BLaER1 treated with 17β-estradiol and CSF1 and Interleukin-3, amounts not matched to agents 10 nM and 100 nM (cell line): ENCODE measurements around the gene OGN.

ENCODE experiments used
- H3K27ac ChIP-seq, 11 experiments: shearing (Covaris generic); formaldehyde crosslinking; 2 replicates each; pipeline ENCODE4 v1.8.1; 2022
- H3K27me3 ChIP-seq, 11 experiments: shearing (Covaris generic); formaldehyde crosslinking; 2 replicates each; pipeline ENCODE4 v1.8.1; 2022
- H3K36me3 ChIP-seq, 11 experiments: shearing (Covaris generic); formaldehyde crosslinking; 2 replicates each; pipeline ENCODE4 v1.8.1; 2022
- H3K4me1 ChIP-seq, 10 experiments: shearing (Covaris generic); formaldehyde crosslinking; 2 replicates each; pipeline ENCODE4 v1.8.1; 2022
- H3K4me2 ChIP-seq, 11 experiments: shearing (Covaris generic); formaldehyde crosslinking; 2 replicates each; pipeline ENCODE4 v1.8.1; 2022
- H3K4me3 ChIP-seq, 10 experiments: shearing (Covaris generic); formaldehyde crosslinking; 2 replicates each; pipeline ENCODE4 v1.8.1; 2022
- H3K9ac ChIP-seq, 11 experiments: shearing (Covaris generic); formaldehyde crosslinking; 2 replicates each; pipeline ENCODE4 v1.8.1; 2022
- H3K9me3 ChIP-seq, 11 experiments: shearing (Covaris generic); formaldehyde crosslinking; replicated peaks in 1 of 11; 2 replicates each; pipeline ENCODE4 v1.8.1; 2022
- H4K20me1 ChIP-seq, 11 experiments: shearing (Covaris generic); formaldehyde crosslinking; 2 replicates each; pipeline ENCODE4 v1.8.1; 2022
- Cebpa-rat ChIP-seq, 11 experiments: shearing (Covaris generic); IDR thresholded peaks; 2 replicates each; pipeline ENCODE4 v1.8.1; 2022

The OGN gene

DNA sequence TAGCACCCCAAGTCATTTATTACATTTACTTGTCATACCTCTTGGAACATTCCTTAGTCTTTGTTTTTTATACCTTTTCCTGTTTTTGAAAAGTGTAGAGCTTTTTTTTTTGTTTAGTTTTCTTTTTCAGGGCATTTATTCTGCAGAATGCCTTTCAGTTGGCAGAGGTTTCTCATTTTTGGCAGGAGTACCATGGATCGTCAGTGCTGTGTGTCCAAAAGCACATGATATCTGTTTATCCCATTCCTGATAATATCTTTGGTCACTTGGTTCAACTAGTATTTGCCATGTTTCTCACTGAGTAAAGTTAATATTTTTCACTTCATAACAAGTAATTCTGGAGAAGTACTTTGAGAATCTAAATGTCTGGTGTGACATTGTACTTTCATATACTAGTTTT, 10.7 kb downstream of the OGN start:
- Histone ChIP-seq H3K4me2 (no peak overlapping the region), H4K20me1 (no peaks in the 10 kb centered on the region), H3K4me1 (no peaks in the 10 kb centered on the region), H3K9me3 (peaks cover 0 to 13% (median 7%) of the 10 kb centered on the region in 11 experiments; a peak in 5 of 22 replicates), H3K4me3 (no peak overlapping the region), H3K9ac (no peak overlapping the region), H3K36me3 (peaks cover 0 to 12% (median 7%) of the 10 kb centered on the region in 11 experiments; a peak in 10 of 22 replicates), H3K27ac (no peak overlapping the region), H3K27me3 (no peaks in the 10 kb centered on the region)
- TF ChIP-seq Cebpa-rat (IDR thresholded peaks at IDR 0.05), result no peak

DNA sequence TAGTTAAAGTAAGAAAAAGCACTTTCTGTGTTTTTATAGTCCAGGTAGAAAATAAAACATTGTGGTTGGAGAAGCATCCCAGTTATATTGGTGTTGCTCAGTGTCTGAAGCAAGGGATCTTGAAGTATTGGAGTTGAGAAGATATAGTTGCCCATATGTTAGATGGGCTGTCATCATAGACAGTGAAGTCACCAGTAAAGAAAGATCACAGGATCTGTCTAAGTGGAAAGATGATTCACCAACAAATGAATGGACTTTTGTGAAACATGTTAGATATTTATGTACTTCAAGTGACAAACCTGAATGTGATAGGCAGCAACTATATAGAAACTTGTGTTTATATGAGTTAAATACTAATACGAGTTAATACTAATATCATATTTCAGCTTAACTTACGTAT, 11.7 kb downstream of the OGN start:
- H3K27me3 ChIP-seq, result no peaks in the 10 kb centered on the region
- peaks cover 0 to 12% (median 7%) of the 10 kb centered on the region in 11 experiments; a peak in 5 of 22 replicates for H3K9me3 ChIP-seq
- no peak overlapping the region for H3K9ac ChIP-seq
- H4K20me1 ChIP-seq, result no peaks in the 10 kb centered on the region
- no peaks in the 10 kb centered on the region for H3K4me1 ChIP-seq
- TF ChIP-seq Cebpa-rat (IDR thresholded peaks at IDR 0.05), result no peak
- no peak overlapping the region for H3K27ac ChIP-seq
- H3K4me3 ChIP-seq, result no peak overlapping the region
- peaks cover 0 to 12% (median 7%) of the 10 kb centered on the region in 11 experiments; a peak in 10 of 22 replicates for H3K36me3 ChIP-seq
- no peak overlapping the region for H3K4me2 ChIP-seq

DNA sequence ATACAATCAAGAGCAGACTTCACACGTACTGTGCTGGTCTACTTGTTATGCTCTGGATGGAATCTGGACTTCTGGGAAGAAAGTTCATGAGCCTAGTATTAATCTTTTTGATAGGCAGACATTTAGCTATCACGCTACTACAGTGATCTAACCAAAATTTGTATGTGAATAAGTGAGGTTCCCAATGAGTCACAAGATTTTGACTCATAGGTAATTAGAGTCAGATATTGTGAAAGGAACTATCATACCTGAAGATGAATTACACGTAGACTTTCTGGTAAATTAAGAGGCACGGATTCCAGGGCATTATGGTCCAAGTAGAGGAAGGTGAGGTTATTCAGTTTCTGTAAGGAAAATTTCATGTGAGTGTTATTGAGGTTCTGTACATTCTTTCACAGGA, 18.4 kb downstream of the OGN start:
- no peaks in the 10 kb centered on the region; a peak in 1 of 22 replicates for H3K9me3 ChIP-seq
- H4K20me1 ChIP-seq, result no peaks in the 10 kb centered on the region
- H3K4me2 ChIP-seq, result no peak overlapping the region
- no peak for TF ChIP-seq Cebpa-rat (IDR thresholded peaks at IDR 0.05)
- H3K4me1 ChIP-seq, result no peaks in the 10 kb centered on the region
- H3K4me3 ChIP-seq, result no peak overlapping the region
- peaks cover 0 to 19% (median 5%) of the 10 kb centered on the region in 11 experiments; a peak in 9 of 22 replicates for H3K36me3 ChIP-seq
- no peak overlapping the region for H3K27ac ChIP-seq
- H3K9ac ChIP-seq, result no peak overlapping the region
- H3K27me3 ChIP-seq, result no peaks in the 10 kb centered on the region

GRCh38 chr9:92385477-92385876, 18.9 kb downstream of the OGN start:
- Histone ChIP-seq H3K4me1 (no peaks in the 10 kb centered on the region), H4K20me1 (no peaks in the 10 kb centered on the region), H3K4me3 (no peak overlapping the region), H3K9ac (no peak overlapping the region), H3K36me3 (peaks cover 0 to 24% (median 10%) of the 10 kb centered on the region in 11 experiments; a peak in 10 of 22 replicates), H3K4me2 (no peak overlapping the region), H3K9me3 (no peaks in the 10 kb centered on the region; a peak in 1 of 22 replicates), H3K27ac (no peak overlapping the region), H3K27me3 (no peaks in the 10 kb centered on the region)
- no peak for TF ChIP-seq Cebpa-rat (IDR thresholded peaks at IDR 0.05)

- no peak for TF ChIP-seq Cebpa-rat (IDR thresholded peaks at IDR 0.05)
- Histone ChIP-seq H4K20me1 (no peaks in the 10 kb centered on the region), H3K9ac (no peak overlapping the region), H3K4me3 (no peak overlapping the region), H3K27ac (no peak overlapping the region), H3K27me3 (no peaks in the 10 kb centered on the region), H3K4me1 (no peaks in the 10 kb centered on the region), H3K36me3 (peaks cover 0 to 29% (median 10%) of the 10 kb centered on the region in 11 experiments; a peak in 10 of 22 replicates), H3K4me2 (no peak overlapping the region), H3K9me3 (no peaks in the 10 kb centered on the region; a peak in 1 of 22 replicates)
Observed at GRCh38 chr9:92385001-92385400, 19.4 kb downstream of the OGN start.

GRCh38 chr9:92384375-92384774, 20.0 kb downstream of the OGN start:
- Histone ChIP-seq H3K27me3 (no peaks in the 10 kb centered on the region), H3K4me2 (no peak overlapping the region), H3K9ac (no peak overlapping the region), H3K4me3 (no peak overlapping the region), H3K4me1 (no peaks in the 10 kb centered on the region), H4K20me1 (no peaks in the 10 kb centered on the region), H3K27ac (no peak overlapping the region), H3K9me3 (no peaks in the 10 kb centered on the region; a peak in 1 of 22 replicates), H3K36me3 (peaks cover 0 to 29% (median 10%) of the 10 kb centered on the region in 11 experiments; a peak in 10 of 22 replicates)
- TF ChIP-seq Cebpa-rat (IDR thresholded peaks at IDR 0.05), result no peak

DNA sequence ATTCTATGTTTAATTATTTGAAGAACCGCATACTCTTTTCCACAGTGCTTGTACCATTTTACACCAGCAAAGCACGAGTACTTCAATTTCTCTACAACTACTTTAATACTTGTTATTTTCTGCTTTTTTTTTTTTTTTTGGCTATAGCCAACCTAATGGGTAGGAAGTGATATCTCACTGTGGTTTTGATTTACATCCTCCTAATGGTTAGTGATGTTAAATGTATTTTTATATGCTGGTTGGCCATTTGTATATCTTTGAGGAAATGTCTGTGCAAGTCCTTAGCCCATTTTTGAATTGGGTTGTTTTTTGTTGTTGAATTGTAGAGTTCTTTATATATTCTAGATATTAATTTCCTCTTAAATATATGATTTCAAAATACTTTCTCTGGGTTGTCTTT, 22.6 kb downstream of the OGN start:
- H3K27me3 ChIP-seq, result no peaks in the 10 kb centered on the region
- H3K4me2 ChIP-seq, result no peak overlapping the region

DNA sequence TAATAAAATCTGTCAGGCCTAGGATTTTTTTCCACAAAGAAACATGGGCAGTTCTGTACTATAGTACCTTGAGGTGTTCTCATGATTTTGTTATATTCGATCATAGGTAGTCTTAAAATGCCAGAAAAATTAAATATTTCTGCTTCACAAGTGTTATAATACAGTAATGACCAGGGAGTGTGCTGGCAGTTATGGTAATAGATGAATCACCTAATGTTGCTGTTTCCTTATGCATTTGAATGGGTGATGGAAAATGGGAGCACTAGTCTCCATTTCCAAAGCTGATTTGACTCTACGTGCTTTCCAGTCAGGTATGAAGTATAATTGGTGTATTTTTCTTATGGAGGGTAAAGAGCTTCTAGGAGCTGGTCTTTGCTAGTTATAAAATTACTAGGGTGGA, 23.8 kb downstream of the OGN start:
- H4K20me1 ChIP-seq, result no peaks in the 10 kb centered on the region
- H3K4me2 ChIP-seq, result no peak overlapping the region
- peaks cover 0 to 12% (median 6%) of the 10 kb centered on the region in 11 experiments; a peak in 19 of 22 replicates for H3K9me3 ChIP-seq
- no peak overlapping the region for H3K4me3 ChIP-seq
- peaks cover 0 to 41% (median 15%) of the 10 kb centered on the region in 11 experiments; a peak in 15 of 22 replicates for H3K36me3 ChIP-seq
- TF ChIP-seq Cebpa-rat (IDR thresholded peaks at IDR 0.05), result no peak
- H3K27ac ChIP-seq, result no peak overlapping the region
- H3K27me3 ChIP-seq, result no peaks in the 10 kb centered on the region
- H3K4me1 ChIP-seq, result no peaks in the 10 kb centered on the region
- H3K9ac ChIP-seq, result no peak overlapping the region

More for the DNA sequence above, 22.6 kb downstream of the OGN start:
- no peak overlapping the region for H3K27ac ChIP-seq
- H3K4me1 ChIP-seq, result no peaks in the 10 kb centered on the region
- H3K36me3 ChIP-seq, result peaks cover 0 to 33% (median 11%) of the 10 kb centered on the region in 11 experiments; a peak in 11 of 22 replicates
- no peak overlapping the region for H3K4me3 ChIP-seq
- TF ChIP-seq Cebpa-rat (IDR thresholded peaks at IDR 0.05), result no peak
- H4K20me1 ChIP-seq, result no peaks in the 10 kb centered on the region
- peaks cover 0 to 1% (median 0%) of the 10 kb centered on the region in 11 experiments; a peak in 2 of 22 replicates for H3K9me3 ChIP-seq
- no peak overlapping the region for H3K9ac ChIP-seq

DNA sequence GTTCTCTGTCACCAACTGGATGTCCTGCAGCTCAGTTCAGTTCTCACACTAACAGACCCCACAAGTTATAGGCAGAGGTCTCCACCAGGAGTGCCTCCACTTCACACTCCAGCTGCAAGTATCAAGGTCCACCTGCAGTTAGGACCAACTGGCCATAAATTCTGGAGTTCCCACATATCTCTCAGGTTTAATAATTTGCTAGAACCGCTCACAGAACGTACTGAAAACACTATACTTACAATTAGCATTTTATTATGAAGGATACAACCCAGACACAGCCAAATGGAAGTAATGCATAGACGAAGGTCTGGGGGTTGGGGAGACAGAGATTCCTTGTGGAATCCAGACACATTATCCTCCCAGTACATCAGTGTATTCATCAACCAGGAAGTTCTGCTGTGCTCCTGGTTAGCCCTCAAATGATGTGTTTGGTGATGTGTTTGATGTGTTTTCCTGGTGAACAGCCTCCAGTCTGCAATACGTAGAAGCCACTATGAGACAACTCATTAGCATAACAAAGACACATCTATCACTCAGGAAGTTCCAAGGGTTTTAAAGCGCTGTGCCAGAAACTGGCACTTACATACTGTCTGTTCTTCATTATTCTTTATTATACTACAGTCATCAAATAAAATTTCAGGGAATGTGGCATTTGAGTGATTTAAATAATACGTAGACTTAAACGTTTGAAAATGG, 25.4 kb downstream of the OGN start:
- H3K4me1 ChIP-seq, result no peaks in the 10 kb centered on the region
- no peaks in the 10 kb centered on the region for H4K20me1 ChIP-seq
- no peak overlapping the region for H3K4me2 ChIP-seq
- peaks cover 8 to 51% (median 24%) of the 10 kb centered on the region in 11 experiments; a peak in 20 of 22 replicates for H3K36me3 ChIP-seq
- H3K9me3 ChIP-seq, result peaks cover 15 to 28% (median 22%) of the 10 kb centered on the region in 11 experiments
- H3K27ac ChIP-seq, result no peak overlapping the region
- no peaks in the 10 kb centered on the region for H3K27me3 ChIP-seq
- H3K4me3 ChIP-seq, result no peak overlapping the region
- no peak for TF ChIP-seq Cebpa-rat (IDR thresholded peaks at IDR 0.05)
- no peak overlapping the region for H3K9ac ChIP-seq

- Histone ChIP-seq H3K4me2 (no peak overlapping the region), H3K36me3 (peaks cover 8 to 60% (median 33%) of the 10 kb centered on the region in 11 experiments; a peak in 20 of 22 replicates), H4K20me1 (no peaks in the 10 kb centered on the region), H3K9me3 (peaks cover 26 to 39% (median 33%) of the 10 kb centered on the region in 11 experiments), H3K4me3 (no peak overlapping the region), H3K9ac (no peak overlapping the region), H3K27me3 (no peaks in the 10 kb centered on the region), H3K4me1 (no peaks in the 10 kb centered on the region), H3K27ac (no peak overlapping the region)
- no peak for TF ChIP-seq Cebpa-rat (IDR thresholded peaks at IDR 0.05)
Observed at GRCh38 chr9:92377876-92378275, 26.5 kb downstream of the OGN start.
